ENCODE data around the gene SP3.

DNA sequence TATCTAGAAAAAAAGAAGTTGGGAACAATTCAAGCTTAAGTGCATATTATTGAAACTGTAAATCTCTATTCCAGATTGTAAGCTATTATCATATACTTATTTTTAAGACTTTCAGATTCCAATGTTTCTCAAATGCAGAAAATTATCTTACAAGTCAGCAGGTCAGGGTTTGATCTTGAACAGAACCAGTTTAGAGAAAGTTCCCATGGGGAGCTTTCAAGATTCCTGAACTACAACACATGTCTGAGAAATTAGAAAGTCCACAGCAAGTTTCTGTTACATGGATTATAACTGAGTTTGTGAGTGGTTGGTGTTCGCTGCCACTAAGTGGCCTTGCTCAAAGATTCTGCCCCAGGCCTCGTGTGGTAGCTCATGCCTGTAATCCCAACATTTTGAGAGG is 31.6 kb upstream of the SP3 start:
- TF ChIP-seq, protein P1, sequence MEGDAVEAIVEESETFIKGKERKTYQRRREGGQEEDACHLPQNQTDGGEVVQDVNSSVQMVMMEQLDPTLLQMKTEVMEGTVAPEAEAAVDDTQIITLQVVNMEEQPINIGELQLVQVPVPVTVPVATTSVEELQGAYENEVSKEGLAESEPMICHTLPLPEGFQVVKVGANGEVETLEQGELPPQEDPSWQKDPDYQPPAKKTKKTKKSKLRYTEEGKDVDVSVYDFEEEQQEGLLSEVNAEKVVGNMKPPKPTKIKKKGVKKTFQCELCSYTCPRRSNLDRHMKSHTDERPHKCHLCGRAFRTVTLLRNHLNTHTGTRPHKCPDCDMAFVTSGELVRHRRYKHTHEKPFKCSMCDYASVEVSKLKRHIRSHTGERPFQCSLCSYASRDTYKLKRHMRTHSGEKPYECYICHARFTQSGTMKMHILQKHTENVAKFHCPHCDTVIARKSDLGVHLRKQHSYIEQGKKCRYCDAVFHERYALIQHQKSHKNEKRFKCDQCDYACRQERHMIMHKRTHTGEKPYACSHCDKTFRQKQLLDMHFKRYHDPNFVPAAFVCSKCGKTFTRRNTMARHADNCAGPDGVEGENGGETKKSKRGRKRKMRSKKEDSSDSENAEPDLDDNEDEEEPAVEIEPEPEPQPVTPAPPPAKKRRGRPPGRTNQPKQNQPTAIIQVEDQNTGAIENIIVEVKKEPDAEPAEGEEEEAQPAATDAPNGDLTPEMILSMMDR (IDR thresholded peaks at IDR 0.05; ENCODE audit: control extremely low read depth in 1 of 3, insufficient read depth in 1 of 3, low read depth in 1 of 3, low read length in 3 of 3): no peak
- TF ChIP-seq RAD21 (IDR thresholded peaks at IDR 0.05 in 1 of 2, conservative IDR thresholded peaks at IDR 0.05 in 1 of 2; ENCODE audit: low read depth in 2 of 2, low read length in 2 of 2) (no peak), YY1 (IDR thresholded peaks at IDR 0.05; ENCODE audit: low read depth, low read length) (no peak), POLR2A (IDR thresholded peaks at IDR 0.05; ENCODE audit: control extremely low read depth in 1 of 2, low read depth in 2 of 2, low read length in 2 of 2) (no peak), MAFK (IDR thresholded peaks at IDR 0.05; ENCODE audit: low read depth, low read length) (no peak), EZH2 (IDR thresholded peaks at IDR 0.05; ENCODE audit: low read depth, low read length, severe bottlenecking) (no peak), POLR2AphosphoS5 (IDR thresholded peaks at IDR 0.05; ENCODE audit: low read depth, low read length) (no peak), GTF2F1 (IDR thresholded peaks at IDR 0.05; ENCODE audit: borderline replicate concordance, low read depth, low read length) (no peak), RNF2 (IDR thresholded peaks at IDR 0.05; ENCODE audit: borderline replicate concordance, low read depth, low read length, missing control alignments, poor library complexity, severe bottlenecking) (no peak), EP300 (IDR thresholded peaks at IDR 0.05; ENCODE audit: borderline replicate concordance in 1 of 2, low read depth in 2 of 2, low read length in 2 of 2) (no peak), RFX5 (IDR thresholded peaks at IDR 0.05; ENCODE audit: borderline replicate concordance, low read depth, low read length) (no peak), TBP (IDR thresholded peaks at IDR 0.05; ENCODE audit: low read depth, low read length) (no peak)
- TF ChIP-seq, protein P2, sequence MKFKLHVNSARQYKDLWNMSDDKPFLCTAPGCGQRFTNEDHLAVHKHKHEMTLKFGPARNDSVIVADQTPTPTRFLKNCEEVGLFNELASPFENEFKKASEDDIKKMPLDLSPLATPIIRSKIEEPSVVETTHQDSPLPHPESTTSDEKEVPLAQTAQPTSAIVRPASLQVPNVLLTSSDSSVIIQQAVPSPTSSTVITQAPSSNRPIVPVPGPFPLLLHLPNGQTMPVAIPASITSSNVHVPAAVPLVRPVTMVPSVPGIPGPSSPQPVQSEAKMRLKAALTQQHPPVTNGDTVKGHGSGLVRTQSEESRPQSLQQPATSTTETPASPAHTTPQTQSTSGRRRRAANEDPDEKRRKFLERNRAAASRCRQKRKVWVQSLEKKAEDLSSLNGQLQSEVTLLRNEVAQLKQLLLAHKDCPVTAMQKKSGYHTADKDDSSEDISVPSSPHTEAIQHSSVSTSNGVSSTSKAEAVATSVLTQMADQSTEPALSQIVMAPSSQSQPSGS (IDR thresholded peaks at IDR 0.05; ENCODE audit: low read length): no peak
- TF ChIP-seq, protein P3, sequence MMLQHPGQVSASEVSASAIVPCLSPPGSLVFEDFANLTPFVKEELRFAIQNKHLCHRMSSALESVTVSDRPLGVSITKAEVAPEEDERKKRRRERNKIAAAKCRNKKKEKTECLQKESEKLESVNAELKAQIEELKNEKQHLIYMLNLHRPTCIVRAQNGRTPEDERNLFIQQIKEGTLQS (IDR thresholded peaks at IDR 0.05; ENCODE audit: insufficient read depth, low read depth, low read length): no peak

Measured in H1 (cell line).